Hematopoietic multipotent progenitor cell treated with erythropoietin and hydrocortisone succinate and interleukin-3 and kit ligand, for 15 days (in vitro differentiated cells): ENCODE results near the gene VPREB1.
"Not testable (repeated sequence)": the region's sequence is repeated elsewhere in the genome, so short reads cannot be mapped to it uniquely, and the experiment has no call there.

ENCODE experiments used
- DNase-seq: peaks from one replicate; pipeline ENCODE4 v3.0.0-alpha.2; 2015; ENCODE audit warnings: low spot score

VPREB1 gene

DNA sequence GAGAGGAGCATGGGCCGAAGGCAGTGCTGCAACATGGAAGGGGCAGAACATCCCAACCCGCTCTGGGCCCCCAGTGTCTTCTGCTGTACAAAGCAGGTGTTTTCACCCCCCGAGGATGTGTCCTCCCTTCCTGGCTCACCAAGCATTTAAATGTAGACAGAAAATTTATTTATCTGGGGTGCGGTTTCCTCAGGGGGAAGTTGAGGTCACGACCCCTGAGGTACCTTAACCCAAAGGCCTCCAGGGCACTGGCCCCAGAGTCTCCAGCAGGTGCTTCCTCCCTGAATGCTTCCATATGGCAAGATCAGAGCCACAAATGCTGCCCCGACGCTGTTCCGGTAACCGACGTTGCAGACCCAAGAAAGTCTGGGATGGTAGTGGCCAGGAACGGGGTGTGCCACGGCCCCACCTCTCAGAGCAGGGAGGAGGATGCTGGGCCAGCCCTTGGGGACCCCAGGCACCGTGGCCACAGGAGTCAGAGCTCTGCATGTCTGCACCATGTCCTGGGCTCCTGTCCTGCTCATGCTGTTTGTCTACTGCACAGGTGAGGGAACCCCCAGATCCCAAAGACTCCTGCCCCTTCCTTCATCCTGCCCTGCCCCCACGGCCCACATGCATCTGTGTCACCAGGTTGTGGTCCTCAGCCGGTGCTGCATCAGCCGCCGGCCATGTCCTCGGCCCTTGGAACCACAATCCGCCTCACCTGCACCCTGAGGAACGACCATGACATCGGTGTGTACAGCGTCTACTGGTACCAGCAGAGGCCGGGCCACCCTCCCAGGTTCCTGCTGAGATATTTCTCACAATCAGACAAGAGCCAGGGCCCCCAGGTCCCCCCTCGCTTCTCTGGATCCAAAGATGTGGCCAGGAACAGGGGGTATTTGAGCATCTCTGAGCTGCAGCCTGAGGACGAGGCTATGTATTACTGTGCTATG is at the start of gene VPREB1:
Gene VPREB1, plus strand, starts transcription at position 471 of the 935 bp plus-strand sequence. Its CDS starts 28 bp downstream, at position 499.
- no peak for DNase-seq

GRCh38 chr22:22194931-22195264 is 49.7 kb upstream of the VPREB1 start:
- DNase-seq = no peak

DNA sequence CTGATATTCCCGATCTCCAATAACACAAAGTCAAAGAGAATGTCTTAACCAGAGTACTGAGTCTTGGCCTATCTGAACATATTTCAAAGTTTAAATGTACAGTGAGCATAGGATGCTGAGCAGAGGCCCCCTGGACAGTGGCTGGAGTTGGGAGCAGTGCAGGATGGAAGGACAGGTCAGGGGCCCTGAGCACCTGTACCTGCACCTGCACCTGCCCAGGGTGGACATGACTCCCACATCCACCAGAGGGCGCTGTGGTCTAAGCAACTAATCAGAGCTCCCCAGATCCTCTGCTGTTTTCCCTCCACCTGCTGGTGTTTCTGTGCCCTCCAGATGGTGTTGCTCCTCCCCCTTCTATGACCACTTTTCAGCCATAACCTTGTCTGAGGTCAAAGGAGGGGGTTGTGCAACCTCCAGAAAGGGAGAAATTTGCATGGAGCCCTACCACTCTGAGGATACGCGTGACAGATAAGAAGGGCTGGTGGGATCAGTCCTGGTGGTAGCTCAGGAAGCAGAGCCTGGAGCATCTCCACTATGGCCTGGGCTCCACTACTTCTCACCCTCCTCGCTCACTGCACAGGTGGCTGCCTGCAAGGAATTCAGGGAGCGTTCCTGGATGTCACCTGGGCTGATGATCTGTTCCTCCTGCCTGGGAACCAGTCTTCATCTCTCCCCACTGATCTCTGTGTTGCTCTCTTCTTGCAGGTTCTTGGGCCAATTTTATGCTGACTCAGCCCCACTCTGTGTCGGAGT is 49.1 kb upstream of the VPREB1 start:
- DNase-seq = peak; percentile 74

DNA sequence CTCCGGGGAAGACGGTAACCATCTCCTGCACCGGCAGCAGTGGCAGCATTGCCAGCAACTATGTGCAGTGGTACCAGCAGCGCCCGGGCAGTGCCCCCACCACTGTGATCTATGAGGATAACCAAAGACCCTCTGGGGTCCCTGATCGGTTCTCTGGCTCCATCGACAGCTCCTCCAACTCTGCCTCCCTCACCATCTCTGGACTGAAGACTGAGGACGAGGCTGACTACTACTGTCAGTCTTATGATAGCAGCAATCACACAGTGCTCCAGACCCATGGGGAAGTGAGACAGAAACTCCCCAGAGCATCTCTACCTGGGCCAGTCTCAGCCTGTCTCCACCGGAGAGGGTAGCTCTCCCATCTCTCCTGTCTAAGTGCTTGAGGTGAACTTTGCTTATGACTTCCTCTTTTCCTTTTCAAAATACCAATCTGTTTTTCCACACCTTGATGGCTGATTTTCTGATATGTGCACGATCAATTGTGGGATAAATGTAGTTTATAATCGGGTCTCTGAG is 48.5 kb upstream of the VPREB1 start:
- DNase-seq = no peak

DNA sequence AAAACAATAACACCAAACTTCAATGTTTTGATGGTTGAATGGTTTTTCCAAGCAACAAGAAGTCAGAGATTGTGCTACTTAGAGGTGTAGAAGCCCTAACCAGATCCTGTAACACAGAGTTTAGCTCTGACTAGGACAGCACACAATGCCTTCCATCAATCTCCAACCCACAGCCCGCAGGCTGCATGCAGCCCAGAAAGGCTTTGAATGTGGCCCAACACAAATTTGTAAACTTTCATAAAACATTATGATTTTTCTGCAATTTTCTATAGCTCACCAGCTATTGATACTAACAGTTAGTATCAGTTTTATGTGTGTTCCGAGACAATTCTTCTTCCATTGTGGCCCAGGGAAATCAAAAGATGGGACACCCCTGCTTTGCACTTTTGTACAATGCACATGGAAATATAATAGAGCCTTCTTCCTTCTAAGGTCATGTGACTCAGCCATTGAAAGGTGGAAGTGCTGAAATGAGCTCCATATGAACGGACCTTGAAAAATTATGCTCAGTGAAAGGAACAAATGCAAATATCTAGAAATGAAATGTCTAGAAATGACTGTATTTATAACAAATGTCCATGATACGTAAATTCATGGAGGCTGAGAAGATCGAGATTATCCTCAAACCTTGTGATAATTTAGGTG is 47.6 kb upstream of the VPREB1 start:
- no peak for DNase-seq

GRCh38 chr22:22197993-22198402 is 46.6 kb upstream of the VPREB1 start:
- no peak for DNase-seq

- no peak for DNase-seq
These were observed 45.8 kb upstream of the VPREB1 start for GRCh38 chr22:22198751-22199150.

GRCh38 chr22:22199634-22200033 is 45.0 kb upstream of the VPREB1 start:
- DNase-seq = no peak

DNA sequence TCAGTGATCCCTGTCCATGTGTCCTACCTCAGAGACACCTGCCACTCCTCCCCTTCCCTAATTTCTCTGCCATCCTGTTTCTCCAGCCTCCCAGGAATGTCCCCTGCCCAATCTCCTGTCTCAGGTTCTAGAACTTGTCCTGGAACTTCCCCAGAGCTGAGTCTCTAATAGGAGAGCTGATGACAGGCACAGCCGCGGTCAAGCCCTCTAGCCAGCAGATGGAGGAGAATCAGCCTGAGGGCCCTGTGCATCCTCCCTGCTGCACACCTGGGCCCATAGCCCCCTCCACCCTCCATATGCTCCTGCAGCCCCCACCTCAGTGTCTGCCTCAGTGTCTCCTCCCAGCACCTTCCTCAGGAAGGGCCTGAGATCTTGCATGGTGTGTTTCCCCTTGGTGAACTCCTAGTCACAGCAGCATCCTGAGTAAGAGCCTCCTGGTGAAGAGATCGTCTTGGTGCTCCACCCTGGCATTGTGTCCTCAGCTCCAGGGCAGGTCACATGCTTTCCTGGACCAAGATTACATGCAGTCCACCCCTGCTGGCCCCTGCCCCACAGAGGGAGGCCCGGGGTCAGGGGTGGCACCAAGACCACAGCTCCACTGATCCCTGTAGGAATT is 43.9 kb upstream of the VPREB1 start:
- DNase-seq = no peak

GRCh38 chr22:22201185-22201929 is 43.2 kb upstream of the VPREB1 start:
- peak; percentile 29 for DNase-seq

GRCh38 chr22:22201930-22202343 is 42.6 kb upstream of the VPREB1 start:
- no peak for DNase-seq

DNA sequence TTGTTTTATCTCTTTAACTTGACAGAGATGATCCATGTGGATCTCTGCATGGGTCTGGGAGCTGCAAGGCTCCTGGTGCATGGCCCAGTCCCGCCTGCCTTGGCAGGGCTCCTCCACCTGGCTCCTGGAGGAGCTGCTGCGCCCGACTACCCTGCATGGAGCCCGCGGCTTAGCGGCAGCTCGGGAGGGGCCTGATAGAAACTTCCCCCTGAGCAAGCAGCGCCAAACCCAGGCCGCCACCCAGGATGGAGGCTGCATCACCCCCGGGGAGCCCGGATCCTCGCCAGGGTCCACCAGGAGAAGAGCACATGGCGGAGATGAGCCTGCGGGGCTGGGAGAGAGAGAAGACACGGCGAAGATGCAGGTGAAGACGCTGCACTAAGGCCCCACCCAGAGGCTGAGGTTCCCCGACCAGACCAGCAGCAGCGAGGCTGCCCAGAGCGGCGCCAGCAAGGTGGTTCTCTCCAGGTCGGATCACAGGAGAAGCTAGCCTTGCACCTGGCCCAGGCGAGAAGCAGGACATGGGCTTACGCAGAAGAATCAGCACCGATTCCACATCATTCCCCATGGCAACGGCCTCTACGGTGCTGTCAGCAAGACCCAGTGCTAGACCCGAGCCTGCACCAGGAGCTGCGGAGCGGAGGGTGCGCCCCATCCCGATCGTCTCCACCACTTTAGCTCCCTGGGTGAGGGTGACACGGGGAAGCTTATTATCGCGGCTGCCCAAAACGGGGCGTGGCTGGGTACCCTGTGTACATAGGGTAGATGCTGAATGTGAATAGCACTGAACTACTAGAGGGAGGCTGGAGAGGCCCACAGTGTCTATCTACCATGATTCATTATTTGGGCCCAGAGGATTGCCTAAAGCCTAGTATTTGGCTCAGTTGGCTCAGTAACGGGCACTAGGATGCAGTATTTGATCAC is 41.3 kb upstream of the VPREB1 start:
- no peak for DNase-seq

GRCh38 chr22:22207845-22208564 is 36.6 kb upstream of the VPREB1 start:
- DNase-seq = peak; percentile 46

- DNase-seq = no peak
These were observed 35.9 kb upstream of the VPREB1 start for GRCh38 chr22:22208652-22209051.

DNA sequence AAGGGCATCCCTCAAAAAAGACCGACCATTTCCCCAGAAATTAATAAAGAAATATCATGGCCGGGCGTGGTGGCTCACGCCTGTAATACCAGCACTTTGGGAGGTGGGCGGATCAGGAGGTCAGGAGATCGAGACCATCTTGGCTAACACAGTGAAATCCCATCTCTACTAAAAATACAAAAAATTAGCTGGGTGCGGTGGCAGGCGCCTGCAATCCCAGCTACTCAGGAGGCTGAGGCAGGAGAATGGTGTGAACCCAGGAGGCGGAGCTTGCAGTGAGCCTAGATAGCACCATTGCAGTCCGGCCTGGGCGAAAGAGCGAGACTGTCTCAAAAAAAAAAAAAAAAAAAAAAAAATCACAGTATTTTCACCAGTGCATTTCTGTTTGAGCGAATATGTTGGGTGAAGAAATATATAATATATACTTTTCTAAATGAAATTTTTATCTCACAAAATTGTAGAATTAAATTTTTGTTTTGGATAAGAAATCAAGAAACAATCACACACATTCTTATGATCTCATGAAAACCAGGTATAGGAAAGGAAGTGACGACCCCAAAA is 35.4 kb upstream of the VPREB1 start:
- DNase-seq = not testable (repeated sequence)

- DNase-seq = no peak
These were observed 34.2 kb upstream of the VPREB1 start for GRCh38 chr22:22210375-22210774.

DNA sequence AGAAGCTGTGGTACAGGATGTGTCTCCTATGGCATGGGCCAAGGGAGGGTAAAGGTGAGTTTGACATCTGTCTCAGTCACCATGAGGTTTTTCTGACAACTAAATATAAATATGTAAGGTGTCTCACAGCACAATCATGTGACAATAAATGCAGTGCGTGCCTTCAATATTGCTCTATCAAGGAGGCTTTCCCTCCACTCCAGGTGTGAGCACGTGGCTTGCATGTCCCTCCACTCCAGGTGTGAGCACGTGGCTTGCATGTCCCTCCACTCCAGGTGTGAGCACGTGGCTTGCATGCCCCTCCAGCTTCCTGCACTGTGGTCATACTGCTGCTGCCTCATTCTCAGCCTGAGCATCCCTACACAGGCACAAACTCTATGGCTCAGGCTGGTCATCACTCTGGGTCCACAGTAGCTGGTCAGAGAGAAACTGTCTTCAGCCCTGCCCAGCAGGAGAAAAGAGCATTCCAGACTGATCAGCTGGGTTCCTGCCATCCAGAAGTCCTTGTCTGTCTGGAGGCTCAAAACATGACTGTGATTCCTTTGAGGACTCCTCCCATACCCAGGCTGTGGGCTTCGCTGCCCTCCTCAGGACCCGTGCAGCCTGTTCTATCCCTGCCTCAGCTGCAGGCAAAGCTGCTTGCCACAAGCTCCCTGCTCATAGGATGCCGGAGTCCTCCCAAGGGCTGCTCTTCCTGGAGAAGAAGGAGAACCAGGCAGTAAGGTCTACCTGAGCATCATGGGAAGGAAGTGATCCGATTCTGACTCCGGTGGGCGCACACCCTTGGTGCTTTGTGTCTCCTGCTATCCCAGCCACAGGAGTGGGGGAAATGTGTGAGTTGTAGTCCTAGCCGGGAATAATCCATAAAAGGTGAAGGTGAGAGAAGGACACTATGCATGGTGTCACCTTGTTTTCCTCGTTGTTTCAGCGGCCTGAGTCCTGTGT is 33.4 kb upstream of the VPREB1 start:
- no peak for DNase-seq

DNA sequence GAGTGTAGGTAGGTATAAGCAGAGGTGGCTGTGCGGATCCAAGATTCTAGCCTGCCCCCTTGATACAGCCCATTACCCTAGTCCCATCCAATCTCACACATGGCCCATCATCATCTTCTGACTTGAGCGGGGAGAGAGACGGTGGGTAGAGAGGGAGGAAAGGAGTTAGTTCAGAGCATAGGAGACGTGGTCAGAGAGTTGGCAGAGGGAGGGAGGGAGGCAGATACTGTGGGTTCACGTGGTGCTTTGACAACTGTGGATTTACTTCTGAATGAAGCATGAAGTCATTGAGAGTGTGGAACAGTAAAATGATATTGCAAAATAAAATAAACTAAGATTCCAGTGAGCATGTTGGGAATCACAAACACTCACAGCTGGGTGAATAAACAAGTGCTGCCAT is 31.4 kb upstream of the VPREB1 start:
- DNase-seq = no peak
